SK-N-SH (cell line): Measurements from ENCODE around the gene TMEM38A. TPM values are rescaled to one million over a fixed set of nuclear protein-coding genes. Genes with fewer than 3 reads are reported as not detected.

Experiments used
- CTCF ChIA-PET: fragments of 300-600, 350-600 bp; formaldehyde crosslinking; extraction: SDS; loops from one replicate; lab custom pipeline; 2021; lab: Yijun Ruan, JAX
- POLR2A ChIA-PET: fragments of 350-600 bp; sonication (Branson Sonifier 250); formaldehyde crosslinking; extraction: SDS; loops from one replicate; lab custom pipeline; 2020; ENCODE audit warnings: antibody characterized with exemption, inconsistent platforms; lab: Yijun Ruan, JAX
- DNase-seq: peaks from one replicate; pipeline ENCODE4 v3.0.0; 2012
- H2AFZ ChIP-seq: fragments of 200-600 bp; sonication (generic); 2 replicates; pipeline ENCODE4 v1.8.1; 2016; ENCODE audit warnings: antibody characterized with exemption, mild to moderate bottlenecking, low read depth
- H3F3A ChIP-seq: fragments of 200-600 bp; sonication (generic); replicated peaks from 2 replicates; pipeline ENCODE3; 2016; ENCODE audit warnings: antibody characterized with exemption, mild to moderate bottlenecking; ENCODE audit not compliant: insufficient read depth
- H3K27ac ChIP-seq, 2 experiments: fragments of 200-500 bp in 1 of 2; fragments of 200-600 bp in 1 of 2; sonication (Bioruptor generic) in 1 of 2; sonication (generic), shearing (Covaris generic) in 1 of 2; 2 replicates each; pipeline versions ENCODE4 v1.5.1 to v1.6.1; 2014 to 2016; ENCODE audit warnings: low read depth in 2 of 2, inconsistent platforms in 1 of 2, low read length in 1 of 2, mild to moderate bottlenecking in 1 of 2, mixed read lengths in 1 of 2
- H3K27me3 ChIP-seq: fragments of 200-600 bp; sonication (generic), shearing (Covaris generic); 2 replicates; pipeline ENCODE4 v1.6.1; 2016; ENCODE audit warnings: mixed run types; ENCODE audit not compliant: insufficient read depth
- H3K36me3 ChIP-seq, 2 experiments: fragments of 200-500 bp in 1 of 2; fragments of 200-600 bp in 1 of 2; sonication (Bioruptor generic) in 1 of 2; sonication (generic) in 1 of 2; replicated peaks in 1 of 2; 2 replicates each; pipeline versions ENCODE3 to v1.5.1; 2014 to 2016; ENCODE audit warnings: low read length in 1 of 2, mild to moderate bottlenecking in 1 of 2; ENCODE audit not compliant: insufficient read depth in 2 of 2, control insufficient read depth in 1 of 2
- H3K4me1 ChIP-seq, 2 experiments: fragments of 200-500 bp in 1 of 2; fragments of 200-600 bp in 1 of 2; sonication (Bioruptor generic) in 1 of 2; sonication (generic), shearing (Covaris generic) in 1 of 2; 2 replicates each; pipeline versions ENCODE4 v1.5.1 to v1.6.1; 2014 to 2016; ENCODE audit warnings: low read depth in 1 of 2, low read length in 1 of 2, mixed run types in 1 of 2; ENCODE audit not compliant: insufficient read depth in 2 of 2, control insufficient read depth in 1 of 2
- H3K4me2 ChIP-seq: fragments of 200-600 bp; sonication (generic), shearing (Covaris generic); 2 replicates; pipeline ENCODE4 v1.6.1; 2017; ENCODE audit warnings: mixed run types
- H3K4me3 ChIP-seq, 2 experiments: fragments of 200-500 bp in 1 of 2; fragments of 200-600 bp in 1 of 2; sonication (Bioruptor generic) in 1 of 2; sonication (generic), shearing (Covaris generic) in 1 of 2; 2 replicates each; pipeline versions ENCODE4 v1.5.1 to v1.8.1; 2014 to 2016; ENCODE audit warnings: low read depth in 2 of 2, inconsistent platforms in 1 of 2, low read length in 1 of 2, mild to moderate bottlenecking in 1 of 2, mixed read lengths in 1 of 2, moderate library complexity in 1 of 2
- H3K79me2 ChIP-seq: fragments of 200-600 bp; sonication (generic); 2 replicates; pipeline ENCODE4 v1.8.1; 2017; ENCODE audit warnings: mild to moderate bottlenecking; ENCODE audit not compliant: insufficient read depth
- H3K9ac ChIP-seq: fragments of 200-600 bp; sonication (generic); 2 replicates; pipeline ENCODE4 v1.6.1; 2017; ENCODE audit warnings: mixed run types
- H3K9me2 ChIP-seq: fragments of 200-600 bp; sonication (generic); 2 replicates; pipeline ENCODE4 v1.6.1; 2017; ENCODE audit warnings: mixed run types
- H3K9me3 ChIP-seq: fragments of 200-600 bp; sonication (generic); 2 replicates; pipeline ENCODE4 v1.6.1; 2017; ENCODE audit warnings: mixed run types, mild to moderate bottlenecking, moderate library complexity
- H4K20me1 ChIP-seq: fragments of 200-600 bp; sonication (generic); 2 replicates; pipeline ENCODE4 v1.6.1; 2017; ENCODE audit warnings: mild to moderate bottlenecking, mixed run types; ENCODE audit not compliant: insufficient read depth
- CHD2 ChIP-seq: fragments of 150-350 bp; IDR thresholded peaks from 2 replicates; pipeline ENCODE4 v1.6.1; 2018; ENCODE audit warnings: low read length; ENCODE audit not compliant: partially characterized antibody
- EP300 ChIP-seq, 2 experiments: IDR thresholded peaks; 2 replicates each; pipeline versions ENCODE4 v1.4.0 to v1.6.1; 2012; ENCODE audit warnings: borderline replicate concordance in 1 of 2, low read depth in 1 of 2, low read length in 1 of 2
- EZH2phosphoT487 ChIP-seq: fragments of 200-600 bp; sonication (generic); IDR thresholded peaks from 2 replicates; pipeline ENCODE4 v1.6.1; 2017; ENCODE audit warnings: low read depth, mixed run types, mild to moderate bottlenecking, antibody characterized with exemption, moderate library complexity, borderline replicate concordance
- FOXM1 ChIP-seq: IDR thresholded peaks from 2 replicates; pipeline ENCODE4 v1.4.0; 2012; ENCODE audit warnings: low read depth, mild to moderate bottlenecking
- GABPA ChIP-seq: IDR thresholded peaks from 2 replicates; pipeline ENCODE4 v1.4.0; 2012; ENCODE audit warnings: low read depth, mild to moderate bottlenecking
- MXI1 ChIP-seq: IDR thresholded peaks from 2 replicates; pipeline ENCODE4 v1.6.1; 2012; ENCODE audit warnings: mild to moderate bottlenecking, low read depth, low read length, improper control_type of control experiment
- NFIC ChIP-seq: IDR thresholded peaks from 2 replicates; pipeline ENCODE4 v1.4.0; 2012; ENCODE audit warnings: borderline replicate concordance
- RAD21 ChIP-seq: IDR thresholded peaks from 2 replicates; pipeline ENCODE4 v1.6.1; 2012; ENCODE audit warnings: mild to moderate bottlenecking, low read length
- TAF1 ChIP-seq: IDR thresholded peaks from 2 replicates; pipeline ENCODE4 v1.6.1; 2012; ENCODE audit warnings: low read depth, mild to moderate bottlenecking, low read length, moderate library complexity, borderline replicate concordance
- TEAD4 ChIP-seq: IDR thresholded peaks from 2 replicates; pipeline ENCODE4 v1.4.0; 2012; ENCODE audit warnings: mild to moderate bottlenecking, borderline replicate concordance; ENCODE audit not compliant: insufficient read depth
- YY1 ChIP-seq: IDR thresholded peaks from 2 replicates; pipeline ENCODE4 v1.4.0; 2012; ENCODE audit warnings: low read depth, mild to moderate bottlenecking
- WGBS: methylation state at CpG from one replicate; pipeline ENCODE4 v1.1.6; 2017; ENCODE audit warnings: low lambda C conversion rate; 5-methylcytosine and 5-hydroxymethylcytosine counted together
- polyA plus RNA-seq, 3 experiments: library from polyadenylated mRNA; depleted of rRNA; stranded (reverse); fragments of >200 nt; gene quantifications; 2 replicates each; pipeline ENCODE4 v1.2.3, GENCODE V29; 2012
- TF ChIP-seq, protein P1 (sequence below): IDR thresholded peaks from 2 replicates; pipeline ENCODE4 v1.4.0; 2012; ENCODE audit warnings: low read depth, borderline replicate concordance
- TF ChIP-seq, protein P2 (sequence below): IDR thresholded peaks from 2 replicates; pipeline ENCODE4; 2012
- TF ChIP-seq, protein P3 (sequence below): IDR thresholded peaks from 2 replicates; pipeline ENCODE4 v1.4.0; 2012; ENCODE audit warnings: low read depth, borderline replicate concordance
- TF ChIP-seq, protein P4 (sequence below): IDR thresholded peaks from 2 replicates; pipeline ENCODE4 v1.4.0; 2012; ENCODE audit warnings: low read depth

Gene TMEM38A
- polyA plus RNA-seq, 1 of the 3 experiments (the other 2 are of a cell fraction) = 3.3 TPM

DNA sequence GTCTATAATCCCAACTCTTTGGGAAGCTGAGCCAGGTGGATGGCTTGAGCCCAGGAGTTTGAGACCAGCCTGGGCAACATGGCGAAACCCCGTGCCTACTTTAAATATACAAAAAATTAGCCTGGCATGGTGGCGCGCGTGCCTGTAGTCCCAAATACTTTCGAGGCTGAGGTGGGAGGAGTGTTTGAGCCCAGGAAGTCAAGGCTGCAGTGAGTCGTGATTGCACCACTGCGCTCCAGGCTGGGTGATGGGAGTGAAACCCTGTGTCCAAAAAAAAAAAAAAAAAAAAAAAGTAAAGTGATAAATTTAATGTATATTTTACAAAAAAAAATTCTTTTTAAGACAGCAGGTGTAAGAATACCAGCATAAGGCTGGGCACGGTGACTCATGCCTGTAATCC is 17.6 kb downstream of the TMEM38A start:
- POLR2A ChIA-PET = no interaction called here
- no peaks in the 10 kb centered on the region for H3K27me3 ChIP-seq
- H3K9me2 ChIP-seq = no peaks in the 10 kb centered on the region
- no peaks in the 10 kb centered on the region for H3K4me1 ChIP-seq
- TF ChIP-seq NFIC (no peak), MXI1 (no peak), FOXM1 (no peak), EZH2phosphoT487 (no peak), YY1 (no peak), RAD21 (no peak), TAF1 (no peak), EP300 (IDR thresholded peaks at IDR 0.05; ENCODE audit: borderline replicate concordance in 1 of 2, low read depth in 1 of 2, low read length in 1 of 2) (no peak), TEAD4 (no peak), GABPA (no peak)
- TF ChIP-seq, protein P1, sequence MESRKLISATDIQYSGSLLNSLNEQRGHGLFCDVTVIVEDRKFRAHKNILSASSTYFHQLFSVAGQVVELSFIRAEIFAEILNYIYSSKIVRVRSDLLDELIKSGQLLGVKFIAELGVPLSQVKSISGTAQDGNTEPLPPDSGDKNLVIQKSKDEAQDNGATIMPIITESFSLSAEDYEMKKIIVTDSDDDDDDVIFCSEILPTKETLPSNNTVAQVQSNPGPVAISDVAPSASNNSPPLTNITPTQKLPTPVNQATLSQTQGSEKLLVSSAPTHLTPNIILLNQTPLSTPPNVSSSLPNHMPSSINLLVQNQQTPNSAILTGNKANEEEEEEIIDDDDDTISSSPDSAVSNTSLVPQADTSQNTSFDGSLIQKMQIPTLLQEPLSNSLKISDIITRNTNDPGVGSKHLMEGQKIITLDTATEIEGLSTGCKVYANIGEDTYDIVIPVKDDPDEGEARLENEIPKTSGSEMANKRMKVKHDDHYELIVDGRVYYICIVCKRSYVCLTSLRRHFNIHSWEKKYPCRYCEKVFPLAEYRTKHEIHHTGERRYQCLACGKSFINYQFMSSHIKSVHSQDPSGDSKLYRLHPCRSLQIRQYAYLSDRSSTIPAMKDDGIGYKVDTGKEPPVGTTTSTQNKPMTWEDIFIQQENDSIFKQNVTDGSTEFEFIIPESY = no peak
- TF ChIP-seq, protein P2, sequence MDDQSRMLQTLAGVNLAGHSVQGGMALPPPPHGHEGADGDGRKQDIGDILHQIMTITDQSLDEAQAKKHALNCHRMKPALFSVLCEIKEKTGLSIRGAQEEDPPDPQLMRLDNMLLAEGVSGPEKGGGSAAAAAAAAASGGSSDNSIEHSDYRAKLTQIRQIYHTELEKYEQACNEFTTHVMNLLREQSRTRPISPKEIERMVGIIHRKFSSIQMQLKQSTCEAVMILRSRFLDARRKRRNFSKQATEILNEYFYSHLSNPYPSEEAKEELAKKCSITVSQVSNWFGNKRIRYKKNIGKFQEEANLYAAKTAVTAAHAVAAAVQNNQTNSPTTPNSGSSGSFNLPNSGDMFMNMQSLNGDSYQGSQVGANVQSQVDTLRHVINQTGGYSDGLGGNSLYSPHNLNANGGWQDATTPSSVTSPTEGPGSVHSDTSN = no peak
- TF ChIP-seq, protein P3, sequence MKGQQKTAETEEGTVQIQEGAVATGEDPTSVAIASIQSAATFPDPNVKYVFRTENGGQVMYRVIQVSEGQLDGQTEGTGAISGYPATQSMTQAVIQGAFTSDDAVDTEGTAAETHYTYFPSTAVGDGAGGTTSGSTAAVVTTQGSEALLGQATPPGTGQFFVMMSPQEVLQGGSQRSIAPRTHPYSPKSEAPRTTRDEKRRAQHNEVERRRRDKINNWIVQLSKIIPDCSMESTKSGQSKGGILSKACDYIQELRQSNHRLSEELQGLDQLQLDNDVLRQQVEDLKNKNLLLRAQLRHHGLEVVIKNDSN = no peak
- TF ChIP-seq, protein P4, sequence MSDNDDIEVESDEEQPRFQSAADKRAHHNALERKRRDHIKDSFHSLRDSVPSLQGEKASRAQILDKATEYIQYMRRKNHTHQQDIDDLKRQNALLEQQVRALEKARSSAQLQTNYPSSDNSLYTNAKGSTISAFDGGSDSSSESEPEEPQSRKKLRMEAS = no peak
- no peak overlapping the region for H3K27ac ChIP-seq
- no peak overlapping the region for H2AFZ ChIP-seq
- 90% methylated on average over 9 of the region's 9 CpGs for WGBS
- H3K36me3 ChIP-seq = peaks cover 0 to 4% of the 10 kb centered on the region in 2 experiments
- CTCF ChIA-PET = no interaction called here
- H3K9me3 ChIP-seq = no peaks in the 10 kb centered on the region
- H4K20me1 ChIP-seq = no peaks in the 10 kb centered on the region
- no peaks in the 10 kb centered on the region for H3F3A ChIP-seq
- no peaks in the 10 kb centered on the region for H3K79me2 ChIP-seq
- no peak for DNase-seq
- H3K4me3 ChIP-seq = no peak overlapping the region
- H3K4me2 ChIP-seq = no peak overlapping the region
- H3K9ac ChIP-seq = no peak overlapping the region

DNA sequence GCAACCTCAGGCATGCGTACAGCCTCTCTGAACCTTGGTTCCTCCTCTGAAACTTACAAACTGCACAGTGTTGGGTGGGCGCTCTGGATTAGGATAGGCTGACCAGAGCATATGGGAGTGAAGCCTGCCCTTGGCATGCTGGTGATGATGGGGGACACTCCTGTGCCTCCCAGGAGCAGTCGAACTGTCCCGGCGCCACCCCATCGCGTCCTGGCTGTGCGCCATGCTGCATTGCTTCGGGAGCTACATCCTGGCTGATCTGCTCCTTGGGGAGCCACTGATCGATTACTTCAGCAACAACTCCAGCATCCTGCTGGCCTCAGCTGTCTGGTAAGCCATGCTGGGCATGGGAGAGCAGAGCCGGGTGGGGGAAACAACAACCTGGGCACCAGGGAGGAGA is 18.9 kb downstream of the TMEM38A start:
- no peak for TF ChIP-seq CHD2
- no peak overlapping the region for H2AFZ ChIP-seq

More for the DNA sequence above, 18.9 kb downstream of the TMEM38A start:
- H3K9me2 ChIP-seq = no peaks in the 10 kb centered on the region
- DNase-seq = no peak
- no peaks in the 10 kb centered on the region for H3K4me1 ChIP-seq
- H3K27ac ChIP-seq = no peak overlapping the region
- H3K27me3 ChIP-seq = no peaks in the 10 kb centered on the region
- H3K9me3 ChIP-seq = no peaks in the 10 kb centered on the region
- CTCF ChIA-PET = no interaction called here
- H3K79me2 ChIP-seq = no peaks in the 10 kb centered on the region
- no peaks in the 10 kb centered on the region for H4K20me1 ChIP-seq
- no peak overlapping the region for H3K9ac ChIP-seq
- H3K36me3 ChIP-seq = peaks cover 0 to 4% of the 10 kb centered on the region in 2 experiments
- no peak overlapping the region for H3K4me3 ChIP-seq
- 95% methylated on average over 6 of the region's 11 CpGs for WGBS
- H3K4me2 ChIP-seq = no peak overlapping the region
- H3F3A ChIP-seq = peaks cover 4% of the 10 kb centered on the region
- POLR2A ChIA-PET = interaction anchor here (1.2 kb wide), 1 partner anchor 18 kb away, joined by 6 read pairs; no protein-coding TSS in a partner anchor
